ENCODE measurements around the gene TMEM200B.

DNA sequence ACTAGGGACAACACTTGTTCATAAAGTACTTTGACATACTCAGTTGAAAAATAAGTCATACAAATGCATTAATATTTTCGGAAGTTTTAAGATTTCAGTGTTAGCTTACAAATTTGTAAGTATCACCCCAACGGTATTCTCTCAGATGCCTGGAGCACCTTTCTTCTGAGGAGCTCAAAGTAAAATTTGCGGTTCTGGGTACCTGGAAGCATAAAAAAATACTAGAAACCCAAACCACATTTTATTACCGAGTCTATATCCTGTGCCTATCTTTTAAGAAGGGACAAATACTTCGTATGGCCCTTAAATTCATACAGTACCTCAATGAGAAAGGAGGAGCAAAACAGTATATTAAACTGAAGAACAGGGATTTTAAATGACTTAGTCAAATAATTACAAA lies 47.8 kb upstream of the TMEM200B start:
- TF ChIP-seq EZH2 (IDR thresholded peaks at IDR 0.05; ENCODE audit: insufficient read depth, poor library complexity, severe bottlenecking) (no peak), EZH2phosphoT487 (IDR thresholded peaks at IDR 0.05; ENCODE audit: insufficient read depth, low read depth) (no peak)
